GM23338 (cell line): ENCODE measurements around the gene SLC25A17. TPM values are rescaled to one million over a fixed set of nuclear protein-coding genes. Genes with fewer than 3 reads are reported as not detected.

Source experiments
- ATAC-seq: fragments of 200-7000 bp; cut with Tn5 transposase; 3 replicates; pipeline ENCODE4 v1.9.1; 2020
- DNase-seq: peaks from one replicate; pipeline ENCODE4 v3.0.0-alpha.2; 2015; ENCODE audit warnings: low spot score
- H2AFZ ChIP-seq: fragments of 200-600 bp; sonication (generic); 2 replicates; pipeline ENCODE4 v1.8.0; 2016; ENCODE audit warnings: antibody characterized with exemption, mild to moderate bottlenecking, moderate library complexity
- H3F3A ChIP-seq: fragments of 200-600 bp; sonication (generic); replicated peaks from 2 replicates; pipeline ENCODE4 v1.8.0; 2017; ENCODE audit warnings: antibody characterized with exemption, mixed run types, low read depth
- H3K27ac ChIP-seq: fragments of 200-600 bp; sonication (generic); 2 replicates; pipeline ENCODE4 v1.6.1; 2016; ENCODE audit warnings: low read depth
- H3K27me3 ChIP-seq: fragments of 200-600 bp; sonication (generic); 2 replicates; pipeline ENCODE4 v1.8.0; 2016; ENCODE audit warnings: mild to moderate bottlenecking, mixed run types, moderate library complexity; ENCODE audit not compliant: insufficient read depth
- H3K36me3 ChIP-seq: fragments of 200-600 bp; sonication (generic); 2 replicates; pipeline ENCODE4 v1.8.0; 2016; ENCODE audit warnings: mild to moderate bottlenecking; ENCODE audit not compliant: insufficient read depth
- H3K4me1 ChIP-seq: fragments of 200-600 bp; sonication (generic); 2 replicates; pipeline ENCODE4 v1.8.0; 2016; ENCODE audit warnings: mild to moderate bottlenecking, moderate library complexity; ENCODE audit not compliant: insufficient read depth
- H3K4me2 ChIP-seq: fragments of 200-600 bp; sonication (generic); 2 replicates; pipeline ENCODE4 v1.7.1; 2017; ENCODE audit warnings: mixed run types
- H3K4me3 ChIP-seq: fragments of 200-600 bp; sonication (generic); 2 replicates; pipeline ENCODE4 v1.6.1; 2016; ENCODE audit warnings: mixed run types
- H3K79me2 ChIP-seq: fragments of 200-600 bp; sonication (generic); replicated peaks from 2 replicates; pipeline ENCODE4 v1.8.0; 2017; ENCODE audit warnings: mild to moderate bottlenecking; ENCODE audit not compliant: insufficient read depth
- H3K9me2 ChIP-seq: fragments of 200-600 bp; sonication (generic); 2 replicates; pipeline ENCODE4 v1.8.0; 2017; ENCODE audit not compliant: insufficient read depth
- H4K20me1 ChIP-seq: fragments of 200-600 bp; sonication (generic); replicated peaks from 2 replicates; pipeline ENCODE4 v1.8.0; 2017; ENCODE audit warnings: mild to moderate bottlenecking; ENCODE audit not compliant: insufficient read depth
- H3K27ac Mint-ChIP-seq: 2 replicates; pipeline ENCODE4 v1.8.0; 2020; ENCODE audit warnings: inconsistent platforms, mild to moderate bottlenecking, moderate library complexity, mixed read lengths
- H3K27me3 Mint-ChIP-seq: 3 replicates; pipeline ENCODE4 v1.8.0; 2022; ENCODE audit warnings: low read depth, mild to moderate bottlenecking, moderate library complexity, mixed read lengths, inconsistent platforms; ENCODE audit not compliant: insufficient read depth, poor library complexity
- H3K36me3 Mint-ChIP-seq: 3 replicates; pipeline ENCODE4 v1.8.0; 2021; ENCODE audit warnings: low read depth, mild to moderate bottlenecking, inconsistent platforms, moderate library complexity, mixed read lengths
- H3K4me1 Mint-ChIP-seq: 3 replicates; pipeline ENCODE4 v1.8.0; 2020; ENCODE audit warnings: mild to moderate bottlenecking, inconsistent platforms, mixed read lengths
- H3K4me3 Mint-ChIP-seq: 3 replicates; pipeline ENCODE4 v1.8.0; 2021; ENCODE audit warnings: moderate library complexity, mild to moderate bottlenecking, inconsistent platforms, mixed read lengths
- H3K9me3 Mint-ChIP-seq: 3 replicates; pipeline ENCODE4 v1.8.0; 2020; ENCODE audit warnings: moderate library complexity, mild to moderate bottlenecking, inconsistent platforms, mixed read lengths
- CREB1 ChIP-seq: fragments of 250-450 bp; sonication (Bioruptor Pico); IDR thresholded peaks from 2 replicates; pipeline ENCODE4 v1.5.0; 2020; ENCODE audit warnings: low read depth, mild to moderate bottlenecking, moderate library complexity
- CTCF ChIP-seq, 2 experiments: fragments of 200-600 bp in 1 of 2; sonication (generic) in 1 of 2; conservative IDR thresholded peaks; 2 replicates each; pipeline versions ENCODE4 v1.5.1 to v1.6.1; 2016 to 2017; ENCODE audit warnings: antibody characterized with exemption in 2 of 2, low read depth in 2 of 2, mild to moderate bottlenecking in 2 of 2, moderate library complexity in 1 of 2
- EZH2 ChIP-seq: fragments of 200-600 bp; sonication (generic); IDR thresholded peaks from one replicate; pipeline ENCODE4 v1.8.0; 2017; ENCODE audit warnings: antibody characterized with exemption, mild to moderate bottlenecking, low read depth; ENCODE audit not compliant: unreplicated experiment
- EZH2phosphoT487 ChIP-seq: fragments of 200-600 bp; sonication (generic); IDR thresholded peaks from one replicate; pipeline ENCODE4 v1.8.1; 2018; ENCODE audit warnings: antibody characterized with exemption; ENCODE audit not compliant: unreplicated experiment
- JUNB ChIP-seq: IDR thresholded peaks from one replicate; pipeline ENCODE4 v1.6.1; 2016; ENCODE audit warnings: antibody characterized with exemption; ENCODE audit not compliant: unreplicated experiment
- NANOG ChIP-seq: IDR thresholded peaks from 2 replicates; pipeline ENCODE4 v1.6.1; 2016; ENCODE audit warnings: antibody characterized with exemption, borderline replicate concordance
- POLR2AphosphoS5 ChIP-seq: IDR thresholded peaks from 2 replicates; pipeline ENCODE4 v1.6.1; 2016; ENCODE audit warnings: antibody characterized with exemption, low read depth
- STAT1 ChIP-seq: IDR thresholded peaks from one replicate; pipeline ENCODE4 v1.6.1; 2016; ENCODE audit warnings: antibody characterized with exemption; ENCODE audit not compliant: unreplicated experiment
- ZNF114 ChIP-seq: fragments of 250-450 bp; sonication (Bioruptor Pico); IDR thresholded peaks from 2 replicates; pipeline ENCODE4 v1.5.0; 2020; ENCODE audit warnings: mild to moderate bottlenecking, moderate library complexity
- ZNF331 ChIP-seq: fragments of 250-450 bp; sonication (Bioruptor Pico); IDR thresholded peaks from 2 replicates; pipeline ENCODE4 v1.5.0; 2020; ENCODE audit warnings: low read depth, mild to moderate bottlenecking, moderate library complexity
- ZNF462 ChIP-seq: fragments of 250-450 bp; sonication (Bioruptor Pico); IDR thresholded peaks from 2 replicates; pipeline ENCODE4 v1.5.0; 2020; ENCODE audit warnings: mild to moderate bottlenecking, moderate library complexity
- polyA plus RNA-seq: library from polyadenylated mRNA; unstranded; fragments of >200 nt; fragmentation: Nextera tagmentation; extraction: Ambion mirVana; gene quantifications from 2 replicates; pipeline ENCODE4 v1.2.1, GENCODE V29; 2016
- total RNA-seq: library from RNA; depleted of rRNA; stranded (reverse); fragments of >200 nt; shearing (Covaris generic); gene quantifications from 2 replicates; pipeline ENCODE4 v1.2.3, GENCODE V29; 2014
- TF ChIP-seq, protein P1 (sequence below): IDR thresholded peaks from 2 replicates; pipeline ENCODE4 v1.6.1; 2016; ENCODE audit warnings: antibody characterized with exemption
- TF ChIP-seq, protein P2 (sequence below): IDR thresholded peaks from one replicate; pipeline ENCODE4 v1.6.1; 2018; ENCODE audit warnings: antibody characterized with exemption; ENCODE audit not compliant: unreplicated experiment

SLC25A17 gene
- total and polyA plus RNA-seq, 2 experiments from 2014 or later: 35.4 to 43.6 TPM

GRCh38 chr22:40853333-40853732, 34.2 kb upstream of the SLC25A17 start:
- Histone ChIP-seq H3K36me3 (peaks cover 15% of the 10 kb centered on the region; the same call in 1 of the 2 replicates), H3K4me2 (peak overlapping the region; percentile 90; the same call in 1 of the 2 replicates), H3K9me2 (no peaks in the 10 kb centered on the region), H3K27ac (peak overlapping the region; percentile 34; the same call in 1 of the 2 replicates), H2AFZ (no peak overlapping the region), H3F3A (no peaks in the 10 kb centered on the region; the same call in 1 of the 2 replicates), H3K27me3 (no peaks in the 10 kb centered on the region), H3K4me3 (no peak overlapping the region), H3K4me1 (peaks cover 29% of the 10 kb centered on the region), H4K20me1 (peaks cover 26% of the 10 kb centered on the region), H3K79me2 (peaks cover 94% of the 10 kb centered on the region)
- peak overlapping the region; percentile 30; the same call in 2 of the 3 replicates for H3K4me3 Mint-ChIP-seq
- H3K9me3 Mint-ChIP-seq: no peaks in the 10 kb centered on the region
- ATAC-seq: no peak
- DNase-seq: no peak
- H3K36me3 Mint-ChIP-seq: peaks cover 24% of the 10 kb centered on the region
- TF ChIP-seq EZH2 (no peak), ZNF114 (CRISPR knock-in tag) (no peak), ZNF462 (CRISPR knock-in tag) (no peak), CREB1 (no peak), NANOG (no peak), ZNF331 (CRISPR knock-in tag) (no peak), JUNB (no peak), POLR2AphosphoS5 (no peak), EZH2phosphoT487 (no peak), STAT1 (no peak), CTCF (conservative IDR thresholded peaks at IDR 0.05; ENCODE audit: low read depth in 2 of 2) (no peak)
- TF ChIP-seq, protein P1, sequence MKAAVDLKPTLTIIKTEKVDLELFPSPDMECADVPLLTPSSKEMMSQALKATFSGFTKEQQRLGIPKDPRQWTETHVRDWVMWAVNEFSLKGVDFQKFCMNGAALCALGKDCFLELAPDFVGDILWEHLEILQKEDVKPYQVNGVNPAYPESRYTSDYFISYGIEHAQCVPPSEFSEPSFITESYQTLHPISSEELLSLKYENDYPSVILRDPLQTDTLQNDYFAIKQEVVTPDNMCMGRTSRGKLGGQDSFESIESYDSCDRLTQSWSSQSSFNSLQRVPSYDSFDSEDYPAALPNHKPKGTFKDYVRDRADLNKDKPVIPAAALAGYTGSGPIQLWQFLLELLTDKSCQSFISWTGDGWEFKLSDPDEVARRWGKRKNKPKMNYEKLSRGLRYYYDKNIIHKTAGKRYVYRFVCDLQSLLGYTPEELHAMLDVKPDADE: no peak
- TF ChIP-seq, protein P2, sequence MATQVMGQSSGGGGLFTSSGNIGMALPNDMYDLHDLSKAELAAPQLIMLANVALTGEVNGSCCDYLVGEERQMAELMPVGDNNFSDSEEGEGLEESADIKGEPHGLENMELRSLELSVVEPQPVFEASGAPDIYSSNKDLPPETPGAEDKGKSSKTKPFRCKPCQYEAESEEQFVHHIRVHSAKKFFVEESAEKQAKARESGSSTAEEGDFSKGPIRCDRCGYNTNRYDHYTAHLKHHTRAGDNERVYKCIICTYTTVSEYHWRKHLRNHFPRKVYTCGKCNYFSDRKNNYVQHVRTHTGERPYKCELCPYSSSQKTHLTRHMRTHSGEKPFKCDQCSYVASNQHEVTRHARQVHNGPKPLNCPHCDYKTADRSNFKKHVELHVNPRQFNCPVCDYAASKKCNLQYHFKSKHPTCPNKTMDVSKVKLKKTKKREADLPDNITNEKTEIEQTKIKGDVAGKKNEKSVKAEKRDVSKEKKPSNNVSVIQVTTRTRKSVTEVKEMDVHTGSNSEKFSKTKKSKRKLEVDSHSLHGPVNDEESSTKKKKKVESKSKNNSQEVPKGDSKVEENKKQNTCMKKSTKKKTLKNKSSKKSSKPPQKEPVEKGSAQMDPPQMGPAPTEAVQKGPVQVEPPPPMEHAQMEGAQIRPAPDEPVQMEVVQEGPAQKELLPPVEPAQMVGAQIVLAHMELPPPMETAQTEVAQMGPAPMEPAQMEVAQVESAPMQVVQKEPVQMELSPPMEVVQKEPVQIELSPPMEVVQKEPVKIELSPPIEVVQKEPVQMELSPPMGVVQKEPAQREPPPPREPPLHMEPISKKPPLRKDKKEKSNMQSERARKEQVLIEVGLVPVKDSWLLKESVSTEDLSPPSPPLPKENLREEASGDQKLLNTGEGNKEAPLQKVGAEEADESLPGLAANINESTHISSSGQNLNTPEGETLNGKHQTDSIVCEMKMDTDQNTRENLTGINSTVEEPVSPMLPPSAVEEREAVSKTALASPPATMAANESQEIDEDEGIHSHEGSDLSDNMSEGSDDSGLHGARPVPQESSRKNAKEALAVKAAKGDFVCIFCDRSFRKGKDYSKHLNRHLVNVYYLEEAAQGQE: no peak
- peaks cover 6% of the 10 kb centered on the region for H3K27me3 Mint-ChIP-seq
- H3K27ac Mint-ChIP-seq: peak overlapping the region; percentile 61
- H3K4me1 Mint-ChIP-seq: peaks cover 20% of the 10 kb centered on the region; the same call in 2 of the 3 replicates
